UCSD-AML1 (cell line): Measurements from ENCODE around the gene ETV1.
A peak's percentile ranks its signal among the peaks of the same experiment; 100 is the strongest.

Source experiments
- DNase-seq: peaks from one replicate; lab custom pipeline; 2025; ENCODE audit not compliant: unreplicated experiment; lab: John Stamatoyannopoulos, UW

The ETV1 gene

GRCh38 chr7:13989126-13989948 is at the start of gene ETV1:
Gene ETV1 (minus strand): TSS chr7:13989666. CDS start chr7:13989052, 614 bp downstream.
- DNase-seq, result peak; percentile 1

DNA sequence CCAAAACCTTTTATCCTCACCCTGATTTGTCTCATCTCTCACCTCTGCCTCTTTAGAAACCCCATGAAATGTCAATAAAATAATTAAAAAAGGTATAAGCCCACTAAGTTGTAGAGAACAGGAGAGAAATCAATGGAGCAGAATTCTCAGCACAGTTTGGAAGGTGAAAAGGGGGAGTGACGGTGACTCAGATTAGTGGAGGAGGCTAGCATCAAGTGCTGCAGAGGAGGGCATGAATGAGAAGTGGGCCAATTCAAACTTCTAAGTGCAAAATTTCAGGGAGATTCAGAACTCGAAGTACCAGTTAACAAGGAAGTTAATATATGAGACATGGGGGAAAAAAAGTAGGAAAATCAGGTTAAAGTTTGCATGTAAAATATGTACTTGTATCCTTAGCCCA is 34.9 kb upstream of the ETV1 start:
- DNase-seq, result no peak

GRCh38 chr7:14023838-14024237 is 34.4 kb upstream of the ETV1 start:
- no peak for DNase-seq

GRCh38 chr7:14023342-14023741 is 33.9 kb upstream of the ETV1 start:
- no peak for DNase-seq

DNA sequence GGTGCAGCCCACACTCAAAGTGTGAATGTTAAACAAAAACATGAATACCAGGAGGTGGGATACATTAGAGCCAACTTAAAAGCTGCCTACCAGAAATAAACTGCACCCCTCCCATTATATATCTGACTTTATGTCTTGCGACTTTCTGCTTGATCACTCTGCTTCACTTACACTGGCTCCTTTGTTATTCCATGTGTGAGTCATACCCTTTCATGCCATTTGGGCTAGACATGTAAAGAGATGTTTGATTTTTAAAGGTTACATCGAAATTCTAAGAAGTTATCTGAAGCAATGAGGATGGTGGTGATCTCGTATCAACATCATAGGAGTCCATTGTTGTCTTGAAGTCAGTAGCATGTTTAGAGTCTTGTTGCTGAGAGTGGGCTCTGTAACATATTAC is 31.6 kb upstream of the ETV1 start:
- no peak for DNase-seq

DNA sequence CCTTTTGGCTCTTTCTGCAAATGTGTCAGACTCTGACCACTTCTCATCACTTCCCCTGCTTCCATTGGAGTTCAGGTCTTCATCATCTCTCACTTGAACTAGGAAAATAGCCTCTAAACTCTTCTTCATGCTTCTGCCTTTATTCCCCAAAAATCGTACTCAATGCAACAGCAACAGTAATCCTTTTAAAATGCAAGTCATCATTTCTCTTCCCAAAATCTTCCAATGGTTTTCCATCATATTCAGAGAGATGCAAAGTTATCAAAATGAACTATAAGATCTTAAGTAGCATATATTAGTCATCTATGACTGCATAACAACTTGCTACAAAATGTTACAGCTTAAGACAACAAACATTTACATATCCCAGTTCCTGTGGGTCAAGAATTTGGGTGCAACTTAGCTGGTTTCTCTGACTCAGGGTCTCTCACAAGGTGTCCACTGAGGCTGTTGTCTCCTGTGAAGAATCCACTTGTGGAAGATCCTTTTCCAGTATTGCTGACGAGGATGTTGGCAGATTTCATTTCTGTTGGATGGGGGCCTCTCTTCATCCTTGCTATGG is 31.0 kb upstream of the ETV1 start:
- no peak for DNase-seq

DNA sequence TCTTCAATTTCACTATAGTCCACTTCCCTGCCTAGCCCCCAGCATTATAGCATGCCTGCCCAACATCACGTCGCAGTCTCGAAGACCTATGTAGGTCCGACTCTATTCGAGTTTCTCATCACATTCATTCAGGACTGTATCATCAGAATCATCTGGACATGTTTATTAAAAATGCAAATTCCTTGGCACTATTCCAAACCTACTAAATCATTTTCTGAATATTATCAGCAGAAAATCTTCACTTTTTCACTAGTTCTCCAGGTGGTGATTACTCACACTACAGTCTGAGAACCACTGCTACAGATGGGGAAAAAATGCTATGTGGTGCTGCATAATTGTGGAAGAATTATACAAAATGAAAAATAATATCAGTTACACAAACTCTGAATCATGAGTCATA is 29.3 kb upstream of the ETV1 start:
- no peak for DNase-seq

DNA sequence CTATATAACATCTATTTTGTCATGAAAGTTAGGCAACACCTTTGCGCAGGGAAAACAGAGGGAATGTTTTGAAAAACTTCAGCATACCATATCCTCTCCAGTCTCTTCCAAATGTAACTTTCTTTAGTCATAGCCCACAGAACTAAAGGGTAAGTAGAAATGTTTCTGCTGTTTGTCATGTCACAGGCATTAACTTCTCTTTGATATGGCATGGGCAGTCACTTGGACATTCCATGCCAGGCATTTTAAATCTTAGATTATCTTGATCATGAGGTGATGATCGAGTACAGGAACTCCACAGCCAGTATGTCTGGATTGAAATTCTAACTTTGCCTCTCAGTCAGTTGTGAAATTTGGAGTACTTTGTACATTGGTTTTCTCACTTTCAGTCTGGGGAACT is 27.5 kb upstream of the ETV1 start:
- DNase-seq, result no peak

GRCh38 chr7:14013898-14014297 is 24.4 kb upstream of the ETV1 start:
- DNase-seq, result no peak

GRCh38 chr7:14009453-14010418 is 20.3 kb upstream of the ETV1 start:
- DNase-seq, result no peak

DNA sequence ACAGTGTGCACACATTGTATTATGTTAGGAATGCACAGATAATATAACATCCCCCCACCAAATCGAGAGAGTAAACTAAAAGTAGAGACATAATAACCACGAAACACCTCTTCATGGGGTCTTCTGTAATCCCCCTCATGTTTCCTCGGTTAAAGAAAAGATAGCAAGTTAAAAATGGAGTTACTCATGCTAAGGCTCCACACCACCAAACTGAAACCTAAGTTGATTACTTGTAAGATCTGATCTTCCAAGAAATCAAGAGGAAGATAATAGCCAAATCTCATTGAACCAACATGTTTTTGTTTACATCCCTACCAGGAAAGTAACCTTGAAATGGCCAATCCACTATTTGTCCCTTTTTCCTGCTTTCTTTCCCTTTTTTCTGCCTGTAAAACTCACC is 11.7 kb upstream of the ETV1 start:
- no peak for DNase-seq

DNA sequence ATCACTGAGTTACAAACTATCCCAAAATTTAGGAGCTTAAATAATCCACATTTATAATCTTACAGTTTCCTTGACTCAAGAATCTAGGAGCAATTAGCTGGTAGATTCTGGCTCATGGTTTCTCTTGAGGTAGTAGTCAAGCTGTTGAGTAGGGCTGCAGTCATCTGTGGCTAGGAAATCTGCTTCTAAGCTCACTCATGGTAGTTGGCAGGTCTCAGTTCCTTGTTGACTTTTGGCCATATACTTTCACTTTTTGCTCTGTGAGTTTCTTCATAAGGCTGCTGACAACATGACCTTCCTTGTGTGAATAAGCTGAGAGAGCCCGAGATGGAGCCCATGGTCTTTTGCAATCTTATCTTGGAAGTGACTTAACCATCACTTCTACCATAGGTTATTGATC is 10.8 kb upstream of the ETV1 start:
- DNase-seq, result no peak

- no peak for DNase-seq
Observed at GRCh38 chr7:13998866-13999265, 9.4 kb upstream of the ETV1 start.

- DNase-seq, result no peak
Observed at GRCh38 chr7:13992596-13992964, 3.1 kb upstream of the ETV1 start.

- DNase-seq, result no peak
Observed at GRCh38 chr7:13991791-13992595, 2.5 kb upstream of the ETV1 start.

- peak; percentile 1 for DNase-seq
Observed at GRCh38 chr7:13990984-13991790, 1.7 kb upstream of the ETV1 start.

GRCh38 chr7:13990319-13990983 is 985 bp upstream of the ETV1 start:
- DNase-seq, result no peak

- no peak for DNase-seq
Observed at GRCh38 chr7:13989949-13990305, 461 bp upstream of the ETV1 start.

GRCh38 chr7:13988731-13989125 is 738 bp downstream of the ETV1 start:
- DNase-seq, result no peak

DNA sequence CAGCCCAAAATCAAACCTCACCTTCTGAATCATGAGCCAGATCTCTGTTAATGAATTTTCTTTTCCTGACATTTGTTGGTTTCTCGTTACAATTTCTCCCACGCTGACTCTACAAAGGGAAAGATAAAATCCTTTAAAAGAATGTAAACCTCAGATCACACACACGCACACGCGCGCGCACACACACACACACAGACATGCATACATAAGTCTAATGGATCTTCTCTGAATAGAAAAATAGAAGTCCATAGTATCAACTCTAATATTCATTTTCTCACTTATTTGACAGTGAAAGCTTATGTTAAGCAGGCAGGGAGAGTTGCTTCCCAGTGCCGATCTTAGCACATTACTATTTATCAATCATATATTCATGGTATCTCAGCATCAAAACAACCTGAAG is 1.4 kb downstream of the ETV1 start:
- no peak for DNase-seq
